GM12874 (cell line): ENCODE data around the gene METTL25.

Source experiments
- CTCF ChIP-seq: IDR thresholded peaks from 2 replicates; pipeline ENCODE4 v1.5.1; 2011; ENCODE audit warnings: low read depth, mild to moderate bottlenecking, control low read depth, low read length, moderate library complexity; ENCODE audit not compliant: insufficient read depth

METTL25 gene

GRCh38 chr12:82426081-82426480 is 67.8 kb downstream of the METTL25 start:
- no peak for TF ChIP-seq CTCF

GRCh38 chr12:82426586-82426985 is 68.3 kb downstream of the METTL25 start:
- no peak for TF ChIP-seq CTCF

GRCh38 chr12:82430541-82431145 is 72.3 kb downstream of the METTL25 start:
- no peak for TF ChIP-seq CTCF

GRCh38 chr12:82434392-82434911 is 76.1 kb downstream of the METTL25 start:
- TF ChIP-seq CTCF: no peak

- TF ChIP-seq CTCF: no peak
Measured at GRCh38 chr12:82436354-82436753, 78.0 kb downstream of the METTL25 start.

- no peak for TF ChIP-seq CTCF
Measured at GRCh38 chr12:82437744-82438143, 79.4 kb downstream of the METTL25 start.

- no peak for TF ChIP-seq CTCF
Measured at GRCh38 chr12:82438356-82438755, 80.0 kb downstream of the METTL25 start.
